Upper lobe of left lung (tissue), 6 donors: Measurements from ENCODE around the gene PIGC. TPM values are rescaled to one million over a fixed set of nuclear protein-coding genes. Genes with fewer than 3 reads are reported as not detected.
A peak's percentile ranks its signal among the peaks of the same experiment; 100 is the strongest.

Source experiments
- ATAC-seq, 2 donors: fragments of 200-7000 bp; cut with Tn5 transposase; one replicate each; pipeline ENCODE4 v1.9.1; 2022; ENCODE audit warnings: mild to moderate bottlenecking in 2 of 2, moderate library complexity in 2 of 2; ENCODE audit not compliant: low FRiP score in 2 of 2
- DNase-seq, 2 donors: peaks; one replicate each; pipeline ENCODE4 v3.0.0-alpha.2; 2019 to 2020
- H3K27ac ChIP-seq, 4 donors: fragments of 200-600 bp; sonication (generic); one replicate each; pipeline ENCODE4 v1.5.1; 2016 to 2019
- H3K27me3 ChIP-seq, 4 donors: fragments of 200-600 bp; sonication (generic); one replicate each; pipeline ENCODE4 v1.5.1; 2017 to 2019
- H3K36me3 ChIP-seq, 4 donors: fragments of 200-600 bp; sonication (generic); one replicate each; pipeline ENCODE4 v1.5.1; 2016 to 2019
- H3K4me1 ChIP-seq, 4 donors: fragments of 200-600 bp; sonication (generic); one replicate each; pipeline ENCODE4 v1.5.1; 2018 to 2019
- H3K4me3 ChIP-seq, 4 donors: fragments of 200-600 bp; sonication (generic); one replicate each; pipeline ENCODE4 v1.5.1; 2017 to 2019; ENCODE audit warnings: mild to moderate bottlenecking in 2 of 4, moderate library complexity in 1 of 4
- H3K9me3 ChIP-seq, 4 donors: fragments of 200-600 bp; sonication (generic); one replicate each; pipeline ENCODE4 v1.5.1; 2018 to 2019
- EP300 ChIP-seq, 4 donors: sonication (generic); formaldehyde crosslinking; IDR thresholded peaks; one replicate each; pipeline ENCODE4 v1.5.1; 2017; ENCODE audit warnings: antibody characterized with exemption in 4 of 4, control low read depth in 2 of 4
- POLR2A ChIP-seq, 4 donors: fragments of 450-650 bp; IDR thresholded peaks; one replicate each; pipeline ENCODE4 v1.5.1; 2016 to 2017; ENCODE audit warnings: antibody characterized with exemption in 4 of 4, mild to moderate bottlenecking in 2 of 4
- POLR2AphosphoS5 ChIP-seq, 2 donors: sonication (generic); formaldehyde crosslinking; IDR thresholded peaks; one replicate each; pipeline ENCODE4 v1.5.1; 2017; ENCODE audit warnings: antibody characterized with exemption in 2 of 2
- WGBS, 2 donors: methylation state at CpG; one replicate each; pipeline ENCODE4 v1.1.5; 2017 to 2018; 5-methylcytosine and 5-hydroxymethylcytosine counted together
- total RNA-seq, 6 donors: library from RNA; depleted of rRNA in 4 of 6; stranded (reverse); fragments of >200 nt in 4 of 6; gene quantifications; one replicate each; pipeline versions ENCODE4 v1.1.0 to v1.2.1, GENCODE V29; 2016 to 2021
- TF ChIP-seq, protein P1 (sequence below), 6 experiments: fragments of 450-650 bp in 4 of 6; fragments of 200-600 bp in 2 of 6; sonication (generic) in 2 of 6; IDR thresholded peaks; one replicate each; pipeline ENCODE4 v1.5.1; 2016 to 2019; ENCODE audit warnings: antibody characterized with exemption in 6 of 6
- donor health status: DM: no; HTN: no; CAD: no; lungs with moderate emphysema.
- donor health status: DM: no; HTN: yes; CAD: no; lungs with severe emphysema.

Gene PIGC
- total RNA-seq = 10 to 100 TPM in 5 of 6 donors, 1 to 10 TPM in 1; 5.9 to 23.4 (median 19.3) TPM

DNA sequence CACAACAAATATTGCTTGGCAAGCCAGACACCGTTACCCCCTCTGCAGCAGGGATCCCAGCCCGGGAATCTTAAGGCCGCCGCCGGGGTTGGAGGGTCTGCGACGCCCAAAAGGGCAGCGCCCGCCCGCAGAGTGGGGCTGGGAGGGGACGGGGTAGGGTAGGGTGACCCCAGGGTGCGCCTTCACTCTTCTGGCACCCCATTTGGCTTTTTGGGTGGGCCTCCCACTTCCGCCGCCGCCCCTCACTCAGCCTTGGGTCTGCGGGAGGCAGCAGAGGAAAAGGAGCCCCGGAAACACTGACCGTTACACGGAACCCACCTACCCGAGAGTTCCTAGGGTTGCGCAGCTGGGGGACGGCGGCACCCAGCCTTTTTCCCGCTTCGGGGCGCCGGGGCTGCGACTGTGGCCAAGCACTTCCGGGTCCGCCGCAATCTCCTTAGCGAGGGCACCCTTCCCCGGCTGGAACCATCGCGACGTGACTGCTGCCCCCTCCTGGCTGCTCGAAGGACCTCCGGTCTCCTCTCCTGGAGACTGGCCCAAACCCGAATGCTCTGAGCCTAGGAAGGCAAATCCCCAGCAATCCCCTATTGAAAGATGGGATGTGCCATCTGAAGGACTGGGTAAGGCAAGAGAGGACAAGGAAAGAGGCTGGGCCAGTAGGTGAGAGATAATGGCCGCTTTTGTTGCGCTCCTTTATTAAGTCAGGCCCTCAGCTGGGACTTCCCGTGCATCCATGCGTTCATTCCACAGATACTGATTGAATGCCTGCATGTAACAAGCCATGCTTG lies at the start of gene PIGC:
Gene PIGC, minus strand, starts transcription at position 404 of the 788 bp plus-strand sequence. CDS start 1,447 bp downstream, outside the sequence.
- 9 to 23% methylated on average over 15 to 38 of the region's 43 CpGs for WGBS, 2 donors
- peak within 1 kb of the TSS; percentile 82 to 92 (median 86) for H3K27ac ChIP-seq
- peak within 1 kb of the TSS; percentile 46 to 98 (median 88) for H3K4me3 ChIP-seq
- H3K4me1 ChIP-seq = peaks cover 9 to 31% (median 19%) of the 10 kb centered on the region in 4 donors
- DNase-seq (peak; percentile 93 to 95), ATAC-seq (peak; percentile 97 to 100)
- TF ChIP-seq POLR2AphosphoS5 (IDR thresholded peaks at IDR 0.05) (peak in 1 of 2 donors; percentile 26), POLR2A (IDR thresholded peaks at IDR 0.05) (peak in 2 of 4 donors; percentile 59 to 63), EP300 (IDR thresholded peaks at IDR 0.05) (no peak)
- TF ChIP-seq, protein P1, sequence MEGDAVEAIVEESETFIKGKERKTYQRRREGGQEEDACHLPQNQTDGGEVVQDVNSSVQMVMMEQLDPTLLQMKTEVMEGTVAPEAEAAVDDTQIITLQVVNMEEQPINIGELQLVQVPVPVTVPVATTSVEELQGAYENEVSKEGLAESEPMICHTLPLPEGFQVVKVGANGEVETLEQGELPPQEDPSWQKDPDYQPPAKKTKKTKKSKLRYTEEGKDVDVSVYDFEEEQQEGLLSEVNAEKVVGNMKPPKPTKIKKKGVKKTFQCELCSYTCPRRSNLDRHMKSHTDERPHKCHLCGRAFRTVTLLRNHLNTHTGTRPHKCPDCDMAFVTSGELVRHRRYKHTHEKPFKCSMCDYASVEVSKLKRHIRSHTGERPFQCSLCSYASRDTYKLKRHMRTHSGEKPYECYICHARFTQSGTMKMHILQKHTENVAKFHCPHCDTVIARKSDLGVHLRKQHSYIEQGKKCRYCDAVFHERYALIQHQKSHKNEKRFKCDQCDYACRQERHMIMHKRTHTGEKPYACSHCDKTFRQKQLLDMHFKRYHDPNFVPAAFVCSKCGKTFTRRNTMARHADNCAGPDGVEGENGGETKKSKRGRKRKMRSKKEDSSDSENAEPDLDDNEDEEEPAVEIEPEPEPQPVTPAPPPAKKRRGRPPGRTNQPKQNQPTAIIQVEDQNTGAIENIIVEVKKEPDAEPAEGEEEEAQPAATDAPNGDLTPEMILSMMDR (IDR thresholded peaks at IDR 0.05) = peak; percentile 81 to 92 (median 90)
- H3K9me3 ChIP-seq = no peaks in the 10 kb centered on the region
- H3K27me3 ChIP-seq = no peaks in the 10 kb centered on the region
- no peaks in the 10 kb centered on the region for H3K36me3 ChIP-seq

DNA sequence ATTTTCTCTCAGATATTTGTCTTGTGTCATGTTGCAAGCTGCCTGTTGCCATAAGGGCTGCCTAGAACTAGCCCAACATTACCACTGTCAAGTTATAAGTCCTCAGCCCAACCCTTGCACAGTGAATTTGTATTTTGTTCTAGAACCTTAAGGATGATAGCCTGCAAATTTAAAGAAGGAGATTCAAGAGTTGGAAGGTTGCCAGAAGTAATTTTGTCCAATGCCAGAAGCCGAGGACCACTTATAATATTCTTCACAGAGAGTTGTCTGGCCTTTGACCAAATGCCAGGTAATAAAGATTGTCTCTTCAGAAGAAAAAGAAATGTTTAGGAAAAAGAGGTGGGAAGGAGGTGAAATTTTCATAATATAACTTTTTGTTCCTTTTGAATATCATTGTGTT lies 48.6 kb upstream of the PIGC start:
- 68 to 77% methylated on average over 1 of the region's 1 CpG for whole genome bisulfite sequencing, 2 donors
- Histone ChIP-seq H3K36me3 (no peaks in the 10 kb centered on the region), H3K27ac (no peak overlapping the region), H3K9me3 (no peaks in the 10 kb centered on the region), H3K27me3 (no peaks in the 10 kb centered on the region), H3K4me3 (no peak overlapping the region), H3K4me1 (peaks cover 0 to 4% (median 1%) of the 10 kb centered on the region in 4 donors)
- no peak for ATAC-seq
- no peak for TF ChIP-seq POLR2A (IDR thresholded peaks at IDR 0.05)
- TF ChIP-seq POLR2AphosphoS5 (IDR thresholded peaks at IDR 0.05) = no peak
- TF ChIP-seq EP300 (IDR thresholded peaks at IDR 0.05) = no peak
- TF ChIP-seq, protein P1 (IDR thresholded peaks at IDR 0.05) = no peak
- no peak for DNase-seq

DNA sequence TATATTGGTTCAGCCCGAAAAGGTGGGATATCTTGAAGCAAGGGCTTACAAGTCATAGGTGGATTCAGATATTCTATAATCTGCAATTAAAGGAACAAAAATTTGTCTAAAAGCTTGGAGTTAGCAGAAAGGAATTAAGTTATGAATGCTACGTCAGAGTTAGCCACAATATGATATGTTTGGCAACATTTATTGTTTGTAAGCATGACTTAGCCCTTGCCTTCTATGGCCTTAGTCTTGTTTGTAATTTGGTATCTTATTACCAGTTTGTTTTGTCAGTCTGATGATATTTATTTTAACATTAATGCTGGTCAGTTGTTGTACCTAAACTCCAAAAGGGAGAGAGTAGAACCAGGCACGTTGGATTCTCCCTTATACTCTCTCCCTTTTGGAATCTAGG lies 46.0 kb upstream of the PIGC start:
- TF ChIP-seq POLR2A (IDR thresholded peaks at IDR 0.05) (no peak), POLR2AphosphoS5 (IDR thresholded peaks at IDR 0.05) (no peak), EP300 (IDR thresholded peaks at IDR 0.05) (no peak)
- TF ChIP-seq, protein P1 (IDR thresholded peaks at IDR 0.05) = no peak
- H3K9me3 ChIP-seq = no peaks in the 10 kb centered on the region
- DNase-seq (no peak), ATAC-seq (no peak)
- H3K4me1 ChIP-seq = no peaks in the 10 kb centered on the region
- H3K27me3 ChIP-seq = no peaks in the 10 kb centered on the region
- H3K36me3 ChIP-seq = no peaks in the 10 kb centered on the region
- H3K4me3 ChIP-seq = no peak overlapping the region
- no peak overlapping the region for H3K27ac ChIP-seq
- 81 to 89% methylated on average over 3 of the region's 3 CpGs for WGBS, 2 donors

DNA sequence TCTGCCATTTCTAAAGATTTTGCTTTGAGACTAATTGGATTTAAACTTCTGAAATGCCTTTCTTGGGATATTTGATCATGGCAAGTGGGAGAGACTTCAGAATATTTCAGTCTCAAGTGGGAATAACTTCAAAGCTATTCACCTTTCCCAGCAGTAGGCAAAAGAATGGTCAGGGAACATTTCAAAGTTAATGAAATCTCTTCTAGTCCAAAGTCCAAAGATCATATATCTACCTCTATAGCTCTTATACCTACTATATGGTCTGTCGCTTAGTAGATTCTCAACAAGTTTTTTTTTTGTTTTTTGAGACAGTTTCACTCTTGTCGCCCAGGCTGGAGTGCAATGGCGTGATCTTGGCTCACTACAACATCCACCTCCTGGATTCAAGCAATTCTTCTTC lies 44.5 kb upstream of the PIGC start:
- Histone ChIP-seq H3K4me3 (no peak overlapping the region), H3K9me3 (no peaks in the 10 kb centered on the region), H3K27ac (no peak overlapping the region), H3K36me3 (no peaks in the 10 kb centered on the region), H3K4me1 (peaks cover 0 to 3% (median 0%) of the 10 kb centered on the region in 4 donors), H3K27me3 (no peaks in the 10 kb centered on the region)
- ATAC-seq (no peak), DNase-seq (no peak)
- WGBS, 2 donors = 92 to 96% methylated on average over 3 of the region's 3 CpGs
- TF ChIP-seq EP300 (IDR thresholded peaks at IDR 0.05) = no peak
- TF ChIP-seq POLR2A (IDR thresholded peaks at IDR 0.05) = no peak
- TF ChIP-seq, protein P1 (IDR thresholded peaks at IDR 0.05) = no peak
- TF ChIP-seq POLR2AphosphoS5 (IDR thresholded peaks at IDR 0.05) = no peak
